Effector CD4-positive, alpha-beta T cell (primary cell): ENCODE results near the gene RAB14.

Experiments
- DNase-seq: peaks from one replicate; pipeline ENCODE4 v3.0.0-alpha.2; 2020

Gene RAB14

DNA sequence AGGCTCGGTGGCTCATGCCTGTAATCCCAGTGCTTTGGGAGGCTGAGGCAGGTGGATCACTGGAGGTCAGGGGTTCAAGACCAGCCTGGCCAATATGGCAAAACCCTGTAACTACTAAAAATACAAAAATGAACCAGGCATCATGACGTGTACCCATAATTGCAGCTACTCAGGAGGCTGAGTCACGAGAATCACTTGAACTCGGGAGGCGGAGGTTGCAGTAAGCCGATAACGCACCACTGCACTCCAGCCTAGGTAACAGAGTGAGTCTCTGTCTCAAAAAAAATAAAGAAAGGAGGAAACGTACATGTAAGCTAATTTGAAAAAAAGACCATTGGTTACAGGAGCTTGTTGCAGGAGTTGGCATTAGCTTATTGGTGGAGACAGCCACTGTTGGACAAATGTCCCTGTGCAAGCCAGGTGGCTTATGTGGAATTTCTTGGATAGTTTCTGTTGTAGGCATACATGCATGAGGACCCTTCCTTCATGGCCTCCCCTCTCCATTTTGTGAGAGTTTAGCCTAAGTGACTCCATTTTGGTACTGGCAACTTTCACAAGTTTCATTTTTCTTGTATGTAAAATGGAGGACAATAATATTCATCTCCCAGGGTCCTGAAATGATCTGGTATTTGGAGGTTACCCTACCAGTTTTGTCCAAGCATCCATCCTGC lies 16.8 kb upstream of the RAB14 start:
- DNase-seq = no peak

DNA sequence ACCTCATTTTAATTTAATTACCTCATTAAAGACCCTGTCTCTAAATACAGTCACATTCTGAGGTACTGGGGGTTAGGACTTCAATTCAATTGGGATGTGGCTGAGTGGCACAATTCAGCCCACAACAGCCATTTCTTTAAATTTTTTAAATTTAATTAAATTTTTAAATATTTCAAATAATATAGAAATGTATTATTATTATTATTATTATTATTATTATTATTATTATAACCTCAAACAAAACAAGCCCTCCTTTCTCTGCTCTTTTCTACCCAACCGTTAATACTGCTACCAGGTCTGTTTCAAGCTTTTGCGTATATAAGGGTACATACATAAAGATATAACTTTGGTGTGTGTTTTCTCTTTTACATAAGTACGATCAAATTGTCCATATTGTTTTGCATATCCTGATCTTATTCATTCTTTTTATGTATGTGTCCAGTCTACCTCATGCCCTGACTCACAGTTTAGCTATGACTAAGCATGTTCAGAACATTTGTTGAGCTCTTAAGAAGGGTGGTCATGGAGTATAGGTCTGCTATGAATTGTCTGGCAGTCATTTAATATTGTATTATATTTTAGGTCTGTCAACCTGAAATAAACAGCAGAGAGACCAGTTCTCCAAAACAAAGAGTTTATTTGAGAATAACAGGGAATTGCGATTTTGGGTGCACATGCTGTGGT lies 16.1 kb upstream of the RAB14 start:
- no peak for DNase-seq

DNA sequence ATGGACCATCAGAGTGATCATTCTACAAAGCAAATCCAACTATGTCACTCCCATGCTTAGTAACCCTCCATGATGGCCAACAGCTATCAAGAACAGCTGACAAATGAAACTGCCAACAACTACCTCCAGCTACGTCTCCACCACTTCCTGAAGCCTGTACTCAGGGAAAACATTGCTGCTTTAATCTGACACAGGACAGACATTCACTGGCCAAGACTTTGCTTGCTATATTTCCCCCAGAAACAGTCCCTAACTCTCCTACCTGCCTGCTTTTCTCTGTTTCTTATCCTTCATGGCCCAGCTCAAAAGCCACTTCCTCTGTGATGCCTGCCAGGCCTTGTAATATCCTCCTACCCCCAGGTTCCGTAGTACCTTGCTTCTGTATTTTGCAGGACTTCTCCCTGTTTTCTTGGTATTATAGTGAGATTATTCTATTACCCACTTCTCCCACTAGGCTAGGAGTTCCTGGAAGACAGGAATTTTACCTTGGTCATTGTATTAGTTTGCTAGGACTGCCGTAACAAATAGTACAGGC lies 14.7 kb upstream of the RAB14 start:
- no peak for DNase-seq

DNA sequence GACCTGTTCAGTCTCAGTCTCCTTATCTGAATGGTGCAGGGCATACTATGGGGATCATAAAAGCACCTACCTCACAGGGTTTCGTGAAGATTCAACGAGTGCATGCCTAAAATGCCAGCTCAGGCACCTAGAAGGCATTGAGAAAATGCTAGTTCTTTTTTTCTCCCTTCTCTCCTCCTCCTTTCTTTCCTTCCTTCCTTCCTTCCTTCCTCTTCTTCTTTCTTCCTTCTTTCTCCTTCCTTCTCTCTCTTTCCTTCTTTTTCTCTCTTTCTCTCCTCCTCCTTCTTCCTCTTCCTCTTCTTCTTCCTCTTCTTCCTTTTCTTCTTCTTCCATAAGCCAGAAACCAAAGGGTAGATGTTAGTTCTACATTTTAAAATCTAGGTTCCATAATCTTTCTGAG lies 12.3 kb upstream of the RAB14 start:
- DNase-seq = no peak

DNA sequence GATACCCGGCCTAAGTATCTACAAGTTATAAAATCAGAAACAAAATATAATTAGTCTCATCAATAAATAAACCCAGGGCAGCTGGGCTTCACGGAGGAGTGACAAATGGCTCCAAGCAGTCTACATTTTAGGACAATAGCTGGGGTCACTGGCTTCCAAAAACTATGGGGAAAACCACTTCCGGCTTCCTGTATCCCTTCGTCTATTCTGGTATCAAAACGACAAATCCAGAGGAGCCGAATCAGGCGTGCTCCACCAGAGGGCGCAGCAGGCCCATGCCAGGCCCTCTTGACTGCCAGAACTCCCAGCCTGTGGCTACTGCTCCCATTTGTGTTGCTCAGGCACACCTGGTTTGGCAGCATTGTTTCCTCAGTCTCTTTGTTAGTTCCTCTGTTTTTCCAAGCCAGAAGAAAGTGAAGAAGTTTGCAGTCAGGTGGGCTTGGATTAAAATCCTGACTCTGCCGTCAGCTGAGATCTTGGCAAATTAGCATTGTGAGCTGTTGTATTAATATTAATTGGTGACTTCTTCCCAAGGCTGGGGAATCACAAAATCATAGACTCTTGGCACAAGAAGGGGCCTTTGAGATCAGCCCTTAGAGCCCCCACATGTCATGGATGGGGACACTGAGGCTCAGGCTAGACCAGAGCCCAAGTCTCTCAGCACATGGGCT lies 11.6 kb upstream of the RAB14 start:
- DNase-seq = peak; percentile 45

DNA sequence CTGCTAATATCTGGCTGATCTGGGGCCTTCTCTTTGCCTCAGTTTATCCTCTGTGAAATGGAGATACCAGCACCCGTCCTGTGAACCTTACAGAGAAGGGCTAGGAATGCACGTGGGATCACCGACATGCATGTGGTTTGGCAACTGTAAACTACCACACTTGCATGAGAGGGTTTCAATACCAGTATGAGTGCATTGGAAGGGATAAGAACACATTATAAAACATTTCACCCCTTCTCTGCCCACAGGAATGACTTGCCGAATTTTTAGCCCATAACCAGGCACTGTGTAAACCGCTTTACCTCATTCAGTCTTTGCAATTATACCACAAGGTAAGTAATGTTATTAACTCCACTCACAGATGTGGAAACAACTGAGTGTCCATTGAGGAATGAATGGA lies 8.9 kb upstream of the RAB14 start:
- DNase-seq = no peak

DNA sequence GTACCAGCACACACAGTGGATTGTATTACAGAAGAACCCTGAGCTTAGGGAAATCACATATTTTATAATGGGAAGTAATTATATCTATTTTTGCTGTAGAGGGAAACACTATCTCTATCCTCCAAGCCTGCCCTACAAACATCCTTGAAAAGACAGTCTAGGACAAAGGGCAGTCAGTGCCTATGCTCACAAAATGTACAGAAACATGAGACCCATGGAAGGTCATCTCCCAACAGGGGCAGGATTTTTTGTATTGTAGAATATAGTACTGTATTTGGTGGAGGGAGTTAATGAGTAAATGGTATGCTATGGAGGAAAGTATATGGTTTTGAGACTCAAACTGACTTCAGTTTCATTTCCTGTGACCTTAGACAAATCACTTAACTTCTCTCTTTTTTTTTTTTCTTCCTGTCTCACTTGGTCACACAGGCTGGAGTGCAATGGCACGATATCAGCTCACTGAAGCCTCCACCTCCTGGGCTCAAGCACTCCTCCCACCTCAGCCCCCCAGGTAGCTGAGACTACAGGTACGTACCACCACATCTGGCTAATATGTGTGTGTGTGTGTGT lies 5.8 kb upstream of the RAB14 start:
- no peak for DNase-seq

DNA sequence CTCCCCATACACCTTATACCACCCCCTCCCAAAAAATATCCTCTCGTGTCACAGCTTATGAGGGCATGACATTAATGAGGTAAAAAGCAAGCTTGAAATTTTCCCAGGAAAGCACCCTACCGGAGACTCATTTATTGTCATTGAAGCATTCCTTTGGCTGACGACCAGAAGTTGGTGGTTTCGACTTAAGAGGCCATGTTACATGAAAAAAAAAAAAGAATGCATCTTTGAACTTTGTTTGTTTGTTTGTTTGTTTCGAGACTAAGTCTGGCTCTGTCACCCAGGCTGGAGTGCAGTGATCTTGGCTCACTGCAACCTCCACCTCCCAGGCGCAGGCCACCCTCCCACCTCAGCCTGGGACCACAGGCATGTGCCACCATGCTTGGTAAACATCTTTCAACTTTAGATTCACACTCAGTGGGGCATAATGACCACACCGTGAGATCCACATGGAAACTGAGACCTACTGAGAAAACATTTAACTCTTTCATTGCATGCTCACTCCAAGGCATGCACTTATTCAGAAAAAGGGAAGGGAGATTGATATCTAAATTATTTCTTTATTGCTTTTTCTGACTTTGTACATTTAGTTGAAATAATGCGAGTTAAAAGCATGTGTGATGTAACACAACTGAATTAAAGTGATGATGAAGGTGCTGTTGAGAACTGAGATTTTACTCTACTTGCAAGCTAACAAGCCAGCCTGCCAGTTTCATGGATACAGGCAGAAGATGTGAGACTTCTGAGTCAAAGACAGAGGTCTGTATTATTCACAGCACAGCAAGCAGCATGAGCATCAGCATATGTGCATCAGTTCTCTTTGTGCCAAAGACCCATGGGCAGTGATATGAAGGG lies 5.1 kb upstream of the RAB14 start:
- no peak for DNase-seq

DNA sequence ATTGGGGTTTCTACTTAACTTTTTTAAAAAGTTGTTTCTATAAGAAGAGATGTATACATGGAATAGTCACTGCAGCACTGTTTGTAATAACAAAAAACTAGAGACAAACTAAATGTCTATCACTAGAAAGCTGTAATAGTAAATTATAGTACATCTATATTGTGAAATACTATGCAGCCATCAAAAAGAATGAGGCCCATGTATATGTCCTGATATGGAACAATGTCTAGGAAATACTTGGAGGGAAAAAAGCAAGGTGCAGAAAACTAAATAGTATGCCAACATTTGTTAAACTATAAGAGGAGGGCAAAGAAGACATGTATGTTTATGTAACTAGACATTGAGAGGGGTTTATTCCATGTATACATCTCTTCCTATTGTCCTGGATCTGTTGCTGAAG lies 2.9 kb upstream of the RAB14 start:
- DNase-seq = no peak

DNA sequence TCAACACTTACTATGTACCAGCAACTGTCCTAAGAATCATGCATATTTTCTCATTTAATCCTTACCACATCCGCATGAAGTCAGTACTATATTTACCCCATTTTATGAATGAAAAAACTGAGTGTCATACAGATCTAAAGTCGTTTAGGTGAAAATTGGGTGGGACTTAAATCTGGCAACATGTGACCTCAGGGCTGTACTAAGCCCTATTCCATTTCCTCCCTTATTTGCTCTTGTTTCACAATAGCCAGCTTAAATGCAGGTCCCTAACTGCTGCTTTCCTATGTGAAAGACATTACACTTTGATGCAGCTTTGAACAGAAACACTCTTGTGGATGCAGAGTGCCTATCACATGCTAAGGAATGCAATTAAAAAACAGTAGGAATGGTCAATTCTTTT lies 2.5 kb upstream of the RAB14 start:
- DNase-seq = no peak

DNA sequence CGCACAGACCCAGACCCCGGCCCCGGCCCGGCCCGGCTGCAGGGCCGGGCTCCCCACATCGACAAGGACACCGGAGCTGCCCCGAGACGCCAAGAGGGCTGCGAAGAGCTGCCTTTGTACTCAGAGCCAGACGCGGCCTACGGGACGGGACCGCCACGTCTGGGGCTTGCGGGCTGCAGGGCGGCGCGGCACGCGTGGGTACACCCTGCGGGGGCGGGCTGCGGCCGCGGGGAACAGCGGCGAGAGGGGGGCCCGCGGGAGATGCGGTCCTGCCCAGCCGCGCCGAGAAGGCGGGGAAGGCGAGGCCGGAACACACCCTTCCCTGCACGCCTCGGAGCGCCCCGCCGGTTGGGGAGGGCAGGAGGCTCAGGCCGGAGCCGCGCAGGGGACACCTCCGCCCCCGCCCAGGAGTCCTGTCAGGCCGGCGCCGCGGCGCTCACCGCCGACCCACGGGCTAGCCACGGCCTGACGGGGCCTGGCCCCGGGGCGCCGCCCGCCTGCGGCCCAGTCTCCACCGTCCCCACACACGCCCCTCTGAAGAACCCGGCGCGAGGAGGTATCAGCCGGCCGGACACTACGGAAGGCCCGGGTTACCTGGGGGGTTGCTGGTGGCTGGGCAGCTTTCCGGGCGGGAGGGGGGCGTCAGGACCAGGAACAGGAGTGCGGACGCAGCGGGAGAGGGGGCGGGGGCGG lies 478 bp downstream of the RAB14 start:
- peak; percentile 35 for DNase-seq

DNA sequence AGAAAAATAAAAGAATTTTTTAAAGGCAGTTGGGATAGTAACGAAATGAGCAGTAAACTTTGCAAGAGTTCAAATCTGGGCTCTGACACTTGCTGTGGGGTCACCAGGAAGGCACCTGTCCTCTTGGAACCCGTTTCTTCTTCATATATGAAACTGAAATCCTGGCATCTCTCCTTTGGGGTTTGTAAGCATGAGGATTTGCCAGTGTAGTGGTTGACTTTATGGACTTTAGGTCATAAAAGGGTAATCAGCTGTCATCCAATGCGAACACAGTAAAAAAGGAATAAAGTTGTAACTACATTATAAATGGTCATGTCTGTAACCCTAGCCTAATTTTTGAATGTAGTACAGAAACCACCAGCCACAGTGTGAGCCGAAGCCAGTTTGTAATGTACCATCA lies 1.3 kb downstream of the RAB14 start:
- no peak for DNase-seq

DNA sequence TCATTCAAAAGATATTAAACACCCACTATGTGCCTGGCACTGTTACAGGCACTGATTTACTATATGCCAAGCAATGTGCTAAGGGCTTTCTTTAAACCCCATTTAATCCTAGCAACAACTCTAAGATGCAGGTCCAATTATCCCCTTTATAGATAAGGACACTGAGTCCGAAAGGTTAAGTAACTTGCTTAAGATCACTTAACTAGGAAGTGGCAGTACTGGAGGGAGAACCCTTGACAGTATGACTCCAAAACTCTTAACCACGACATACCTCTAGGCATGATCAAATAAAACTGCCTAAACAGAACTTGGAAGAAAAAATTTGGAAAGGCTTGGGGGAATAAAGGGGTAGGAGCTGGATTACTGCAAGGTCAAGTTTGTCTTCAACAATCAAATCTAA lies 1.7 kb downstream of the RAB14 start:
- no peak for DNase-seq

DNA sequence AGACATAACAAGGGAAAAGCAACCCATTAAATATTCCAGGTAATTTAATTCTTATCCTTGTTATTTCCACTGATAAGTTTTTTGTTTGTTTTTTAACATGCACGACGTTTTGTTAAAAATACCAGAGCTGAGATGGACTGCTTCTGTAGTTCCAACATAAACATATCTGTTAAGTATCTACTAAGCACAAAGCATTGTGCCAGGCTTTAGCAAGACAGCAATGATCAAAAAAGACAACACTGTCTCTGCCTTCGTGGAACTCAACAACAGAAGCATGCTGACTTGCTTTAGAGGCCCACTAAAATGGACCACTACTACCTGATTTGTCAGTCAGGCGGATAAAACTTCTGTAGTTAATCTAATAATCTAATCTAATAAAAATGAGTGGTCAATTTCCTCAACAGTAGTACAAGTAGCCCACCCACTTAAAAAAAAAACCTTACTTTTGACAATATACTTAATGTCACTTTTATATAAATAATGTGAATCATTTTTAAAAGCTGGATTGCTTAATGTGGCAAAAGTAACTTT lies 3.1 kb downstream of the RAB14 start:
- DNase-seq = no peak

DNA sequence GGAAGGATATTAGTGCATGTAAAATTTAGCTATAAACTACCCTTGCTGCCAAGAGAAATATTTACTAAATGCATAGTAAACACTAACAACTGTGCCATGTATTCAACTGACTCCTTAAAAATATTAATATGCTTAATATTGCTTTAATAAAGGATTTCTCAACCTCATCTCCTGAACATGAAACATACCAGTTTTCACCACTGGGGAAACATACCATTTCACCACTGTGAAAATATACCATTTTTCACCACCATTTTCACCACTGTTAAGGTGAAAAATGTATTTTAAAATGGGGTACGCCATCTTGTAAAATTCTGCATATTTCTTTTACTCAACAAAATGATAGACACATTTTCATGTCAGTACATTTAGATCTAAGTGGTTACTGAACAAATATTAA lies 4.5 kb downstream of the RAB14 start:
- no peak for DNase-seq

DNA sequence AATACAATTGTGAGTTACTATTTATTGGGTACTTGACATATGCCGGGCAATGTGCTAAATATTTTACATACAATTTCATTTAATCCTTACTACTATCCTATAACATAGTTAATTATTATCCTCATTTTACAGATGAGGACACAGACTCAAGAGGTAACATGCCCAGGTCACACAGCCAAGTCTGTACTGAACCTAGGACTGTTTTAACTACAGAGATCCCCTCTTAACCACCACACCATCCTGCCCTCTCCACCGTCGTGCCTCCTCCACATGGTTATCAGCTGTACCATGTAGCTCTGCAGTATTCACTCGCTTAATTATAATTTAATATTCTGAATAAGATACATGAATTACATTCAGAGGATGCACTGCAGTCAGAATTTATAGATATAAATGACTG lies 5.3 kb downstream of the RAB14 start:
- DNase-seq = no peak

DNA sequence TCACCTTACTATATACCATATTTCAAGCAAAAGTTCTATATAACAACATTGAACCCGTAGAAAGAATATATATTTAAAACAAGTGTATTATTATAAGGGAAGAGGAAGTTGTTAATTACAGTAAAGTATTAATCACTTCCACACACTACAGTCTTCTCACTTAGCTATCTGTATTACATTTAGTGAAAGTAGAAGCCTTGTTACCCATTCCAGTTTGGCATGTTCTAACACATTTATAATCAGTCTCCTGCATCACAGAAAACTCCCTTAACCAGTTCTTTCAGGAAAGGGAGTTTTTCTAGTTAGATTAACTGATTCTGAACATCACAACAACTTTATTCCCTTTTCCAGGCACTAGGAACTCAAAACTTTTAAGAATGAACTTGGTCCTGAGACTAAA lies 6.9 kb downstream of the RAB14 start:
- no peak for DNase-seq

DNA sequence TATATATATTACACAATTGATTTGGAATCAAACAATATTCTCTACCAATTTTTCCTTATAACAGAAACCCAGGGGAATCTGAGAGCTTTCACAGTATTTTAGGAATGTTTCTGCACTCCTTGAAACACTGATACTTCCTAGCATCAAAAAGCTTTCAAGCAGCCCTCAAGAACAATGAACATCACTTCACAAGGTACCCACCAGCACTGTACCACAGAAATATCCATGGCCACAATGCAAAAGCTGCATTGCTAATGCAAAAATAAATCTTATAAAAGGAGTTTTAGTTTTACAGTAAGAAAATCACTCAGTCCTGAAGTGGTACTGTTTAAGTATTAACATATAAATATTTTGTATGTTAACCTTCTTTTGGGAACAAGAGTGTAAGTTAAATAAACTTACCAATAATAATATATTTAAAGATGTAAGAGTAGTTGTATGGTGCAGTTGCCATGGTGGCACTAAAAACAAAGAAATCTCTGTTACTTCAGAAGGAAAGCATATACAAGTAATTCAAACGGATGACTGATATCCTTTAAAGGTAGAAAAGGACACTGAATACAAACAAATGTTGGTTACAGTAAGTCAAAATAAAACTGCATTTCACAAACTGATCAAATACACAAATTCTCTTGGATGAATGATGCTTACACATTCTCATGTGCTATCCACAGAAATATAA lies 8.6 kb downstream of the RAB14 start:
- DNase-seq = no peak

DNA sequence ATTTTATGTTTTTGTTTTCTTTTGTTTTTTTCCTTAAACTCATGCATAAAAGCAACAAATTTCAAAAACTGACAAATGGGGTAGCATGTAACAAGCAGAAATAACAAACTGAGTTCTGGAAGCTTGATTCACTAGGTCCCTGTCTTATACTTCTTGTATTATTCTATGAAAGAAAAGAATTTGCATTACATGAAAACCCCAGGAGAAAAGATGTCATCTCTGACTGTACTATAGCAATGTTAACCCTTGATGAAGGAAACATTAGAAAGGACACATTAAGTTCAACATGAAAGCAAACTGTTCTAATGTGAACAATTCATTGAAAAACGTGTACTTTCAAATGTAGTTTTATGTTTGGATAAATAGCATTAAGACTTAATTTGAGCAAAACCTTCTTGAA lies 9.2 kb downstream of the RAB14 start:
- DNase-seq = no peak

DNA sequence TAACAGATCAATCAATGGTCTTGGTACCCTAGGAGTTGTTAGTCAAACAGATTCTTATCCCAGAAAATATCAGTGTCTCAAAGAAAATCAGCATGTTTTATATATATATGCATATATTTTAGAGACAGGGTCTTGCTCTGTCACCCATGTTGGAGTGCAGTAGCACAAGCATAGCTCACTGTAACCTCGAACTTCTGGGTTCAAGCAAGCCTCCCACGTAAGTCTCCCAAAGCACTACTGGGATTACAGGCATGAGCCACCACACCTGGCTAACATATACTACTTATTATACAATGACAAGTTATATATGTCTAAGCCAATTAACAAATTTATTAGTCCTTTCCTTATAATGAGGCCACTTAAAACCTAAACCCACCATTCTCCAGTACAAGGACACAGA lies 10.4 kb downstream of the RAB14 start:
- no peak for DNase-seq

DNA sequence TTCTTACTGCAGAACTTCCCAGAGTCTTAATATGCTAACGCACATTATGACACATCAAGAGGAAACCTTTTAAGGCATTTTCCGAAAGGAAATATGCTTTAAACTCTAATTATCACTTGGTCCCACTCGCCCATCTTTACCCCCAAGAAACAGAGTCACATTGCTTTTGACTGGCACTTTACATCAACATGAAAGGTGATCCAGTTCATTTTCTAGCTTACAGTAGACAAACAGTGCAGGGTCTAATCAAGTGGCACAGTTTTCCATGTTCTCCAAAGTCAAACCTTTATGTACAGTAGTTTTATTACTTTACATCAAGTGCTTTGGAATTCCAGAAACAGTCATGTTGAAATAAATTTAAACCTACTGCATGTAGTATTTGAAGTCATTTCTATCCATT lies 12.0 kb downstream of the RAB14 start:
- DNase-seq = no peak
